Stimulated activated CD4-positive, alpha-beta T cell treated with anti-CD3 and anti-CD28 coated beads, Interleukin-12 subunit alpha, Interleukin-12 subunit beta, amount 100 ng/mL, for 4 hours (primary cell): ENCODE data around the gene GUCY1A2.

Experiments used
- DNase-seq: peaks from one replicate; pipeline ENCODE4 v3.0.0-alpha.2; 2020

Gene GUCY1A2

DNA sequence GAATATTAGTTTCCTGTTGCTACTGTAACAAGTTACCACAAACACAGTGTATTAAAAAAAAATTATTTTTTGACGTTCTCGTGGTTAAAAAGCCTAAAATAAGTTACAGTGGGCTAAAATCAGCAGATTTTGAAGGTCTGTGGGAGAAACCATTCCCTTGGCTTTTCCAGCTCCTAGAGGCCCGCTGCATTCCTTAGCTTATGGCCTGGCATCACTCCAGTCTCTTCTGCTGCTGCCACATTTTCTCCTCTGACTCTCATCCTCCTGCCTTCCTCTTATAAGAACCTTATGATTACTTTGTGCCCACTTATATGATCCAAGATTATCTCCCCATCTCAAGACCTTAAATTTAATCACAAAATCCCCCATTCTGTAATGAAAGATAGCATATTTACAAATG, 392.7 kb downstream of the GUCY1A2 start:
- DNase-seq = no peak

DNA sequence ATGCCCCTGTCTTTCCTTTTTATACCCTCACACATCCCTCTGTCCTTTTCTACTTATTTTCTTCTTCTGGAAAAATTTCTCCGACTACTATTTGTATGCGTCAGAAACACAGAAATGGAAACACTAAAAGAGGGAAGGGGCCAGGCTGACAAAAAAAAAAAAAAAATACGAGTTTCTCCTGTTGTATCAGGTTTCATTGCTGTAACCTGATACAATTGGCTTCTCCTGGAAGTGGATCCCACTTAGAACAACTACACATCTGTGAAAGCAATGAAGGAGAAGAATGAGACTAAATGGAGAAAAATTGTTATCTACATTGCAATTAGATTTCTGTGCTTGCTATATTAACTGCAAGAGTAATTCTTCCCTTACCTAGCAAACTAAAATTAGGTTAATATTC, 393.9 kb downstream of the GUCY1A2 start:
- DNase-seq = no peak
